Subcutaneous adipose tissue (tissue), 4 donors: ENCODE data around the gene ZFP1. TPM values are rescaled to one million over a fixed set of nuclear protein-coding genes. Genes with fewer than 3 reads are reported as not detected.

Source experiments
- total RNA-seq, 4 donors: library from RNA; depleted of rRNA; stranded (reverse); fragments of >200 nt; gene quantifications; one replicate each; pipeline ENCODE4 v1.1.0, GENCODE V29; 2016
- TF ChIP-seq, protein P1 (sequence below): fragments of 450-650 bp; IDR thresholded peaks from one replicate; pipeline ENCODE4 v1.5.1; 2016; ENCODE audit warnings: low read depth, mild to moderate bottlenecking, control low read depth, antibody characterized with exemption, moderate library complexity

Gene ZFP1
- total RNA-seq, 4 donors from 2014 or later, result 7.7 to 12.2 (median 8.3) TPM

DNA sequence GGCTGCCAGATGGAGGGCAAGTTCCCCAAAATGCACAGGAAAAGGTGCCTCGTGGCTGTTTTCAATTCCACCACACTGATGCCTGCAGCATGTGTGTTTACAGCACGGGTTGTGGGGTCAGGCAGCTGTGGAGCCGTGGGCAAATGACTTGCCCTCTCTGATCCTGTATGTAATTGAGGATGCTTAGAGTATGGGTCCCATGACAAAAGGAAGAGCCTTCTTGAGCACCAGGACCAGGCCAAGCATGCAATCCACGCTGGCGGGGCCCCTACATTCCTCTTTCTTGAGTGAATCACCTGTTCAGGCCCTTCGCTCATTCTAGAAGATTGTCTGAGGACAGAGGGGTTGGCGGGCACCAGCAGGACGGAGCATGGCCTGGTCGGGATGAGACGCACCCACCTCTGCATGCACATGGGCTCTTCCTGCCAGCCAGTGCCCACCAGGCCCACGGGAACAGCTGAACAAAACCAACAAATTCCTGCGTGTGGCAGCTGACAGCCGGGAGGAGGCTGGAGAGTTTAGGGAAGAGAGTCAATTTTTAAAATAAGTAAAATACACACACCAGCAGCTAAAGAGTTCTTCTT lies 60.0 kb downstream of the ZFP1 start:
- TF ChIP-seq, protein P1, sequence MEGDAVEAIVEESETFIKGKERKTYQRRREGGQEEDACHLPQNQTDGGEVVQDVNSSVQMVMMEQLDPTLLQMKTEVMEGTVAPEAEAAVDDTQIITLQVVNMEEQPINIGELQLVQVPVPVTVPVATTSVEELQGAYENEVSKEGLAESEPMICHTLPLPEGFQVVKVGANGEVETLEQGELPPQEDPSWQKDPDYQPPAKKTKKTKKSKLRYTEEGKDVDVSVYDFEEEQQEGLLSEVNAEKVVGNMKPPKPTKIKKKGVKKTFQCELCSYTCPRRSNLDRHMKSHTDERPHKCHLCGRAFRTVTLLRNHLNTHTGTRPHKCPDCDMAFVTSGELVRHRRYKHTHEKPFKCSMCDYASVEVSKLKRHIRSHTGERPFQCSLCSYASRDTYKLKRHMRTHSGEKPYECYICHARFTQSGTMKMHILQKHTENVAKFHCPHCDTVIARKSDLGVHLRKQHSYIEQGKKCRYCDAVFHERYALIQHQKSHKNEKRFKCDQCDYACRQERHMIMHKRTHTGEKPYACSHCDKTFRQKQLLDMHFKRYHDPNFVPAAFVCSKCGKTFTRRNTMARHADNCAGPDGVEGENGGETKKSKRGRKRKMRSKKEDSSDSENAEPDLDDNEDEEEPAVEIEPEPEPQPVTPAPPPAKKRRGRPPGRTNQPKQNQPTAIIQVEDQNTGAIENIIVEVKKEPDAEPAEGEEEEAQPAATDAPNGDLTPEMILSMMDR, result no peak

GRCh38 chr16:75208861-75209505 lies 60.7 kb downstream of the ZFP1 start:
- TF ChIP-seq, protein P1, result no peak

DNA sequence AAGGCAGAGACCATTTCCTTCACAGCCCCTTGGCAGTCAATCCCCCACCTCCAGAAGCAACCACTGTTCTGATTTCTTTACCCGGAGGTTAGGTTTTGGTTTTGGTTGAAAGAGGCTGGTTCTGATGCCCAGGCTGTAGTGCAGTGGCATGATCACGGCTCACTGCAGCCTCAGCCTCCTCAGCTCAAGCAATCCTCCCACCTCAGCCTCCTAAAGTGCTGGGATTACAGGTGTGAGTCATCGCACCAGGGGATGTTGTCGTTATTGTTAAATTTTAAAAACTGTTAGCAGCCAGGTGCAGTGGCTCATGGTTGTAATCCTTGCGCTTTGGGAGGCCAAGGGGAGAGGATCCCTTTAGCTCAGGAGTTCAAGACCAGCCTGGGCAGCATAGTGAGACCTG lies 61.6 kb downstream of the ZFP1 start:
- TF ChIP-seq, protein P1, result no peak

GRCh38 chr16:75216127-75216526 lies 67.8 kb downstream of the ZFP1 start:
- TF ChIP-seq, protein P1, result no peak

DNA sequence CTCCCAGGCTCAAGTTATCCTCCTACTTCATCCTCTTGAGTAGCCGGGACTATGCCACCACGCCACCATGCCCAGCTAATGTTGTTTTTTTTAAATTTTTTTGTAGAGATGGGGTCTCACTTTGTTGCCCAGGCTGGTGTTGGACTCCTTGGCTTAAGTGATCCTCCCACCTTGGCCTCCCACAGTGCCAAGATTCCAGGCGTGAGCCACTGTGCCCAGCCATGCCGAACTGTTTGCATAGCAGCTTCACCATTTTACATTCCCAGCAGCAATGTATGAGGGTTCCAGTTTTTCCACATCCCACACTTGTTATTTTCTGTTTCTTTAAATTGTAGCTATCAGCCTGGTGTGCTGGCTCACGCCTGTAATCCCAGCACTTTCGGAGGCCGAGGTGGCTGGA lies 68.3 kb downstream of the ZFP1 start:
- TF ChIP-seq, protein P1, result no peak

- TF ChIP-seq, protein P1, result no peak
These were observed 69.1 kb downstream of the ZFP1 start for GRCh38 chr16:75217389-75217851.

DNA sequence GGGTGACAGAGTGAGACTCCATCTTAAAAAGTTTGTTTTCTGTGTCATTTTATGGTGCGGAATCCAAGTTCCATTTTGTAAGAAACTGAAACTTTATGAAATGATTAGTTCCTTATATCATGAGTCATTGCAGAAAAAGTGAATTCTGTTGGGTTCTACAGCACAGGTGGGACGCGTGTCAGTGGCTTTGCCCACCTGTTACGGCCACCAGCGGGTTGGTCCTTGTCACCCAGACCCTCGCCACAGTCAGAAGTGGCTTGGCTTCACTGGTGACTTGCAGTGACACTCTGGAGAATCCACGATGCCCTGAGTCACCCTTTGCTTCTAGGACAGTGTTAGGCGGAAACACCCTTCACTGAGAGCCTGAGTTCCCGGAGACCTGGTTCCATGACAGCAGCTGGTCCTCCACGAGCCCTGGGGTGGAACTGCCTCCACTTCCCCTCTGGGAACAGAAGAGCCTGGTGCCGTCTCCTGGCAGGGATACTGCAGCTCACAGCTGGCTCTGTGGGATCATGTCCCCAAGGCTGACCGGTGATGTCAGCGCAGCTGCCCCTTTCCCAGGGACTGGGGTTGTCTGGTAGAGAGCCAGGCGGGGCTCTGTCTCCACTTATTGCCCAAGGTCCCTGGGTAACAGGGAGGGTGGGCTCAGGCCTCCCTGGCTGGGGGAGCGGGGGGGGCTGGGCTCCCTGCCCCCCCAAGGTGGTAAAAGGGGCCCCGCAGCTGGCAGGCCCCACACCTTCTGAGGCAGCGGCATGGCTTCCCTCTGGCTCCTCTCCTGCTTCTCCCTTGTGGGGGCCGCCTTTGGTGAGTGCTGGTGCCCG lies 70.1 kb downstream of the ZFP1 start, which contains the start of gene CTRB1:
CTRB1 (plus strand) TSS at position 733 of the 821 bp plus-strand sequence; CDS start at position 753, 20 bp downstream.
- TF ChIP-seq, protein P1, result no peak
